GM21515 (cell line): ENCODE measurements around the gene SNCG.
A peak's percentile ranks its signal among the peaks of the same experiment; 100 is the strongest.

Source experiments
- ATAC-seq: cut with Tn5 transposase; IDR thresholded peaks from one replicate; pipeline ENCODE4 v1.9.1; 2021; ENCODE audit not compliant: unreplicated experiment

Gene SNCG

DNA sequence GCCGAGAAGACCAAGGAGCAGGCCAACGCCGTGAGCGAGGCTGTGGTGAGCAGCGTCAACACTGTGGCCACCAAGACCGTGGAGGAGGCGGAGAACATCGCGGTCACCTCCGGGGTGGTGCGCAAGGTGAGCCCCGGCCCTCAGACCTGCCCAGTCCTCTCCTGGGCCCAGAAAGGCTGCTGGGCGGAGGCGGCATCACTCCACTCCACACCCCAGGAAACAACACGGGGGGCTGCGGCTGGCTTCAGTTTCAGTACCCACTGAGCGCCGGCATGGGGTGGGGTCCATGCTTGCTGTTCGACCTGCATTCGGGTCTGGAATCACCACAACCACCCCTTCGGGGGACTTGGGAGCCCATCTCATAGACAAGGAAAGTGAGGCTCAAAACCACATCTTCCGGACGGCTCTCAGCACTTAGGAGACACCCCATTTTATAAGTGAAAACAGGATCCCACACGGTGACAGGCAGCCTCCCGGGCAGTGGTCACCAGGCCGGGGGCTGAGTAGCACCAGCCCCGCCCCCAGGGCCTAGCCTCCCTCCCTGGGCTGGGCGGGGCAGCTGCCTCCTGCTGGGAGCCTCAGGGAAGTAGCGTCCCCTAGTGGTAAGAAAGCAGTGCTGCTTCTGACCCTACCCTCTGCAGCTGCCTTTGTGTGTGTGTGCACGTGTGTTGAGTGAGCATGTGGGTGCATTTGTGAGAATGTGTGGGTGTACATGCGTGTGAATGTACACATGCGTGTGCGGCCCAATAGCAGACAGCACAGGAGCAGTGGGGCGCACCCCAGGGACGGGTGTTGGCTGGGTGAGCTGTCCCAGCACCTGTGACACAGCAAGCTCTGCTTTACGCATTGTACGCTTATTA lies 1.8 kb downstream of the SNCG start:
- ATAC-seq: peak; percentile 70

- no peak for ATAC-seq
Measured at GRCh38 chr10:86960863-86961434, 2.5 kb downstream of the SNCG start.

- no peak for ATAC-seq
Measured at GRCh38 chr10:86961481-86962091, 3.2 kb downstream of the SNCG start.

DNA sequence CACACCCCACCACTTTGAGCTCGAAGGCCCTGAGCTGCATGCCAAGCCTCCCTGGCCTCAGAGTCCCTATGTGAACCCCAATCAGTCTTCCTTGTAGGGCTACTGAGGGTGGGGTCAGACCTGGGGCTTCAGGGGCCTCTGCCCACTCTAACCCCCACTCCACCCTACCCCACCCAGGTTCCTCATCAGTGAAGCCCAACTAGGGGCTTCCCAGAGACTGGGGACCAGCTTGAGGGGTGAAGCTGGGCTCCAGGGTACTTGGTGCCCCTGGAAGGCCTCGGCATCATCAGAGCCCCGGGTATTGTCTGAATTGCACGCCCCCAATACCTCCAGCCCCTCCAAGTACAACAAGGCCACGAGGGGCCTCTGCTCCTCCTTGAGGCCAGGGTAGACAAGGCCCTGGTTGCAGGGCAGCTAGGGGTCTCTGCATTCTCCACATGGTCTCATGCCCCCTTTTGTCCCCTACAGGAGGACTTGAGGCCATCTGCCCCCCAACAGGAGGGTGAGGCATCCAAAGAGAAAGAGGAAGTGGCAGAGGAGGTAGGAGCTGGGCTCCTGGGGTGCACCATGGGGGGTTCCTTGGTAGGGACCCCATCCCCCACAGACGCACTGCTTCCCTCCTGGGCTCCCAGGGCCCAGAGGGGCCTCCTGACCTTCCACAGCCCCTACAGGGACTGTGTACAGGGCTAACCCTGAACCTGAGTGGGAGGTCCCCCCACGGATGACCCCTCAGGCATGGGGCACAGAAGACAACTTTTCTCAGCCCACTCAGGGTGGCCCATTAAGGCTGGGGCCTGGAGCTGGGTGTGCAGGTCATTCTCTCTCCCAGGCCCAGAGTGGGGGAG lies 4.0 kb downstream of the SNCG start:
- ATAC-seq: no peak

DNA sequence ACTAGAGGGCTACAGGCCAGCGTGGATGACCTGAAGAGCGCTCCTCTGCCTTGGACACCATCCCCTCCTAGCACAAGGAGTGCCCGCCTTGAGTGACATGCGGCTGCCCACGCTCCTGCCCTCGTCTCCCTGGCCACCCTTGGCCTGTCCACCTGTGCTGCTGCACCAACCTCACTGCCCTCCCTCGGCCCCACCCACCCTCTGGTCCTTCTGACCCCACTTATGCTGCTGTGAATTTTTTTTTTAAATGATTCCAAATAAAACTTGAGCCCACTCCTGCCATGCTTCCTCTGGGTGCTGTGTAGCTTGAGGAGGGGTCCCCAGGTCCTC lies 4.5 kb downstream of the SNCG start:
- ATAC-seq: no peak

- no peak for ATAC-seq
Measured at GRCh38 chr10:86963341-86963919, 5.0 kb downstream of the SNCG start.

DNA sequence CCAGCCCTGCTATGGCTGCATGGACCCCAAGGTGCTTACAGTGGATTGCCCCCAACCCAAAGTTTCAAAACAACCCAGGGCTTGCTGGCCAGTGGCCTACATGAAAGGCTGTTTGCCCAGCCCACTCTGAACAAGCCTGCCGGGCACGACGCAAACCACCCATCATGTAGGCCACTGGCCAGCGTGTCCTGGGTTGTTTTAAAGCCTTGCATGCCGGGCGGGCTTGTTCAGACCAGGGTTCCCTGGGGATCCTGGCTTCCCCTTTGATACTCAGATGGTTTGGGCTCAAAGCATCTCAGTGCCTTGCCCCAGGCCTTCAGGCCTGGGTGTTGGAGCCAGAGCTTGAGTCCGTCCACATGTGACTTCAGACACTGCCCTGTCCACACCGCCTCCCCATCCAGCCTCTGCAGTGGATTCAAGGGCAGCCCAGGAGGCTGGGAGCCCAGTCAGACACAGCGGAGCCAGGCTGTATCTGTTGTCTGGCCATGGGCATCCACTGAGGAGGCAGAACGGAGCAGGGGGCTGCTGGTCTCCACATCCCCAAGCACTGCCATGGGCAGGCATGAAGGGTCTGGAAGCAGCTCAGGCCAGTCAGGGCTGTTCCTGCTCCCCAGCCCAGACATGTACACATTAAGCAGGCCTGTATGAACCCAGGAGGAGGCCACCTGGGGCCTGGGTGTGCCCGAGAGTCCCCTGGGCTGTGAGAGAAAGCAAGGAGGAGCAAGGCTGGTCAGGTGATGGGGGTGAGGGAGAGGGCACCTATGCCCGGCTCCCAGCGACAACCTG lies 5.9 kb downstream of the SNCG start:
- no peak for ATAC-seq

DNA sequence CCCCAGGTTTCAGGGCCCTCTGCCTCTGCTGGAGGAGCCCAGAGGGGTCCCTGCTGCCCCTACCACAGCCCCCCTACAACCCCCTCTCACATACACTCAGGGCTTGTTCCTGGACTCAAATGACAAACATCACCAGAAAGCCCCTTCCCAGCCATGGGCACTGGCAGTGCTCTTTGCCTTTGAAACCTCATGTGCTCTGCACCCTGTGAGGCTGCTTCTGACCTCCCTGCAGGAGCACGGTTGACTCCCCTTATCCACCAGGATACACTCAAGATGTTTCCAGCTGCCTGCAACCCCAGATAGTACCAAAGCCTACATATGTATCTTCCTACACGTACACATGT lies 6.4 kb downstream of the SNCG start:
- no peak for ATAC-seq

GRCh38 chr10:86965986-86966654 lies 7.7 kb downstream of the SNCG start:
- ATAC-seq: peak; percentile 43

DNA sequence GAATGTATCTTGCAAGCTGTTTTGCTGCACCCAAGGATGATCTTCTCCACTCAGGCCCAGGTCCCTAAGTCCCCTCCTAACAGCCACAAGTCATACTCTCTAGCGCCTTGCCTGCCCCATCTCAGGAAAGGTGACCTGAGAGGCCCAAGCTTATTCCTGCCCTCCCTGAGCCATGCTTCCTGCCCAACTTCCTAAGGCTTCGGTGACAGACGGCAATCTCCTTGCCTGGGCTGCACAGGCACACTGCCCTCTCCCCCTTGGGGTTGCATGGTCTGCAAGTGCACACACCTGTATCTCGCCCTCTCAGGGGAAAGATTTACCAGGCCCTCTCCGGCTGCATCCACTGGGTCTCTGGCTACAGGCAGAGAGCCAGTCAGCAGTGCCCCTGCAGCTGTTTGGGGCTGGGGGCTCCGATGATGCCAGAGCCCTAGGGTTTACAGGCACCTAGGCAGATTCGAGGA lies 9.1 kb downstream of the SNCG start:
- no peak for ATAC-seq

DNA sequence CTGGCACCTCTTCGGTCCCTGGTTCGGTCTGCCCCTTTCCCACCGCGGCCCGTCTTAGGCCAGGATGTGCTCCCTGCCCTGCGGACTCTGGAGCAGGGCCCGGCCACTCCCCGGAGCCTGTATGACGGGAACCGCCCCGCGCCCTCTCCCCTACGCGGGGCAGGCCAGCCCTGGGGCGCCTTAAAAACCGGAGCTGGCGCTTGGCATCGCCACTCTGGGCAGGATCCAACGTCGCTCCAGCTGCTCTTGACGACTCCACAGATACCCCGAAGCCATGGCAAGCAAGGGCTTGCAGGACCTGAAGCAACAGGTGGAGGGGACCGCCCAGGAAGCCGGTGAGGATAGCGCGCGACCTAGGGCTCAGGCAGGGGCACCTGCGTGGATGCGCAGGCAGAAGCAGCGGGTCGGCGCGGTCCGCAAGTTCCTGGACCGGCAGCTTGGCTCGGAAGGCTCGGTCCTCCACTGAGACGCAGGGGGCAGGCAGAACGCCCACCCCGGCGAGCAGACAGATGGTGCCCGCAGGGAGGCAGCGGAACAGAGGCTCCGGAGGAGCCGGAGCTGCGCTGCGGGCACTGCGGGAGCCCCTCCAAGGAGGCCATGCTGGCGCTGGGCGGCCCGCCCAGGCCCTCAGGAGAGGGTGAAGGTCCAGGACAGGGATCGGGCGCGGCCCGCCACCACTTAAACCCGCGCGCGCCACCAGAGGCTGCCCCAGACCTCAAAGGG lies 10.0 kb downstream of the SNCG start, which contains the start of gene ADIRF:
ADIRF (plus strand) TSS at position 212 of the 723 bp plus-strand sequence; CDS start at position 275, 63 bp downstream.
- ATAC-seq: no peak

DNA sequence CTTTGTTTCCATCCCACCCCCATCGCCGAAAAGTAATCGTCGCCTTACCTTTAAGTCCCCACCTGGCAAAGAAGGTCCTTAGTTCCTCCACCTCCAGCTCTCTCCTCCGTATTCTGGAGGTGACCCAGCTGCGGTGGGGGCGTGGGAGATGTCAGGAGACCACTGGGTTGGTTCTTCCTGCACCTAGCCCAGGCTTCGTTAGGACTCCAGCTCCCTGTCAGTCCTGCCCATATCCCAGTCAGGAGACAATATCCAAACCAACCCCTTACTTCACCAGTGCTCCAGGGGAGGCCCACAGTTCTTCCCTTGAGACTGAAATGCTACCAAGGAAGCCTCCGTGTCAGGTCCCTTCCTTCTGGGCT lies 10.6 kb downstream of the SNCG start:
- no peak for ATAC-seq

DNA sequence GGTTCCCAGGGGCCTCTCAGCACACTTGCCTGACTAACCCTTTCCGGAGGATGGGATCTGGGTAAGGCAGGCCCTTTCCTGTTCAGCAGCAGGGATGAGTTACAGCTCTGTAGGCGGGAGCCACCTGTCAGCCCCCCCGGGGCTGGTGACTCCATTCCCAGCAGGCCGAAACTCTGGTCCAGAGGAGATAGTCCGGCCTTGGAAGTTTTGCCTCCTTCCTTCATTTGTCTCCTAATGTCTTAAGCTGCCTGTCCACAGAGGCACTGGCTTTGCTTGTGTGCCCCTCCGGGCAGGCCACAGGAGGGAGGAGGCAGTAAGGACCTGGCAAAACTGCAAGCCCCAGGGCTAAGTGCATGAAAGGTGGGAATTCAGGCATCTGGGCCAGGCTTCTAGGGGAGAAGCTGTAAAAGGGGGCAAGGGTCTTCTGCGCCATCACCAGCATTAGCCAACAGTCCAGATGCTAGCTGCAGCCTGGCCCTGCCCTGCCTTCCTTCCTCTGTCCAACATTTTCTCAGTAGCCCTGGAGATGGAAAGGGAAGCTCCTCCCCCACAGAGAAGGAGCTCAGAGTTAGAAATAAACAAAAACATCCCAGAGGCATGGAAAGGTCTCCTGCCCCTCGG lies 11.1 kb downstream of the SNCG start:
- ATAC-seq: no peak

- ATAC-seq: no peak
Measured at GRCh38 chr10:86970162-86970981, 12.0 kb downstream of the SNCG start.

DNA sequence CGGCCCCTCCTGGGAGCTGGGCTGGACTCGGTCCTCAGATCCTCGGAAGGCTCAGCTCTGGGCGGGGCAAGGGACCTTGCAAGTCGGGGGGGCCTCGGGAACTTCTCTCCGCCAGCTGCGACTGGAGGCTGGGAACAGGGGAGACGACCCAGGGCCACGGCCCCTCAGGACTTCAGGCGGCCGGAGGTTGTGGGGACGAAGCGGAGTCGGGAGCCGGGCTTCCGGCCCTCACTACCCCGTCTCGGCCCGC lies 12.5 kb downstream of the SNCG start:
- ATAC-seq: no peak

DNA sequence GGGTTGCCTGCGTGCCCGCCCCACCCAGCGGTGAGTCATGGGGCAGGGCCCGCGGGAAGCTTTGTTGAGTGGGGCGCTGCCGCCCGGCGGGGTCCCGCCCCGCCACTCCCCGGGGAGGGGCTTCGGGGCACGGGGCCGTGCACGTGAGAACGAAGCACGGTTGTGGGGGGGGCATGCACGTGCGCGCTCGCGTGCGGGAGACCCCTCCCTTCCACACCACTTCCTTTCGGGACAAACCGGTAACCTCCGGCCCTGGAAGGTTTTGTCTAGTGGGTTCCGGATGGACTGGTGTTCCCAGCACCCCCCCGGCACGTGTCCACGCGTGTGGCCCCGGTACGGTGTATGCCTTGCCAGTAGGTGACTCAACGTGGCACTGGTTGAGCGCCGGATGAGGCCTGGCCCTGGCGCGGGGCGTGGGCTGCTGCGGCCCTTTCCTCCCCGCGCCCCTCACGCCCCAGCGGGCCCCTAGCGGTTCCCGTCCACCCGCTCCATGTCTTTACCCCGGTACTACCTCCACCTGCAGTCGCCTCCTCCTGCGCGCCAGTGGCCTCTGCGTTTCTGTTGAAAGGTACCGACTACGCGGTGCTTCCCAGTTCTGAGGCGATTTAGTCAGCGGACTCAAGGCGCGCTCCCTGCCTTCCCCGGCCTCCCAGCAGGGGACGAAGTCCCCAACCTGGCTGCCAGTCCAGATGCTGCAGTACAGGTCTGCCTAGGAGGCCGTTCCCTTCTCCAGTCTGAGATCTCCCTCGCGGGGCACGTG lies 13.0 kb downstream of the SNCG start:
- ATAC-seq: peak; percentile 74

DNA sequence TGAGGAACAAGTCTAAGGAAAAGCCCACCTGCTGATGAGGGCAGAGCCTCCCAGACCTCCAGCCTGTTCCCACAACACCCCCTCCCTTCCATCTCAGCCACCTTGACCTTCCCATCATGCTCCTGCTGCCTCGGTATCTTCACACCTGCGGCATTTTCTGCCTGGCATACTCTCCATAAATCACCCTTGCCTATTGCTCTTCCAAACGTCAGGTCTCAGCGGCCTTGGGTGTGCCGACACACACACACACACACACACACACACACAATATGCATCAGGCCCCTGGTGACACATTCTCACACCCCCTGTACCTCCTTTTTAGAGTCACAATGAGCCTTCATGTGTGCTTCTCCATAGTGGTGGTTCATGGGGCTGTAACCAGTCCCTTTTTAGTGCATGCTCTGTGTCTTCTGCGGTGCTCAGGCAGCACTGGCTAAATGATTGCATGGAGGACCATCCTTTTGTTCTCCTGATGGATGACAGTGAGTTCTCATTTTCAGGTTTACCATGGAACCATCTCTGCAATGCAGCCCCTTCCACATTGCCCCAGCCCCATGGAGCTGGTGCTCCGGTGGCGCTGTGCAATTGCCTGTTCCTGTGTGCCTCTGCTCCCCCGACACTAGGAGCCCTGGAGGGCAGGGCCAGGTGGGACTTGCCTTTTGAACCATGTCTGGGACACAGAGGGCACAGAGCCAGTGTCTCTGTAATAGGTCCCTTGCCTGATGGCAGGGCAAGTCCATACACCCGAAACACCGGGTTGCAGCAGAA lies 14.4 kb downstream of the SNCG start:
- no peak for ATAC-seq
